ENCODE measurements around the gene CNTNAP5.

CNTNAP5 gene

DNA sequence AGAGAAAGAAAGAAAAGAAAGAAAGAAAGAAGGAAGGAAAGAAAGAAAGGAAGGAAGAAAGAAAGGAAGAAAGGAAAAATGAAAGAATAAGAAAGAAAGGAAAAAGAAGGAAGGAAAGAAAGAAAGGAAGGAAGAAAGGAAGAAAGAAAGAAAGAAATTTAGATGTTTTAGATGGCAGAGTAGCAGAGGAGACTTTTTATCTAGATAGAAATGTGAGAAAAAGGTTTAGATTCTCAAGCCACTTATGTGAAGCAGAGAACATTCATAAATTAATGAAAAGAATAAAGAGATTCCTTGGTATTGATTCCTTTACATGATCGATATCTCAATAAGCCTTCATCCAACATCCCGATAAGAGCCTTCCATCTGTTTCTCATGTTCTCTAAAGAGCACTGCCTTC lies 513.5 kb downstream of the CNTNAP5 start:
- DNase-seq (ENCODE audit: low read depth in 1 of 2, low spot score in 1 of 2): no peak

GRCh38 chr2:124540805-124541204 lies 515.7 kb downstream of the CNTNAP5 start:
- DNase-seq (ENCODE audit: low read depth in 1 of 2, low spot score in 1 of 2): no peak

GRCh38 chr2:124542932-124543640 lies 518.0 kb downstream of the CNTNAP5 start:
- no peak for DNase-seq (ENCODE audit: low read depth in 1 of 2, low spot score in 1 of 2)

GRCh38 chr2:124547700-124548099 lies 522.6 kb downstream of the CNTNAP5 start:
- no peak for DNase-seq (ENCODE audit: low read depth in 1 of 2, low spot score in 1 of 2)

- DNase-seq (ENCODE audit: low read depth in 1 of 2, low spot score in 1 of 2): no peak
Observed at GRCh38 chr2:124558277-124558905, 533.3 kb downstream of the CNTNAP5 start.

DNA sequence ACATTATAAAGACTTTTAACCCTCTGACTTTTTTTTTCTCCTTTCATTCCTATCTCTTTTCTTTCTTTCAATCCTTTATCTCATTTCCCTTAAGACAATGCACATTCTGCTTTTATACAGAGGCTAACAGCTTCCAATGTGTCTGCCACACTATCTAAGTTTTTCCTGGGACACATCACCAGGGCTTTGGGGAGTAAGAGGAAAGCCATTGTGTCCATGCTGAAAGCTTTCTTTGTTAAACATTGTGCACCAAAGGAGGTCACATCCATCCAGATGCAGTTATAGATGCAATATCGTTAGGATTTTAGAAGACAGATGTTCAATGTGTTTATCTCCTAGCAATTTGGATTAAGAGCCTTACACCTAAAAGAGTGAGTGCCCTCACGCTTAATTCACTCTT lies 534.1 kb downstream of the CNTNAP5 start:
- DNase-seq (ENCODE audit: low read depth in 1 of 2, low spot score in 1 of 2): no peak

DNA sequence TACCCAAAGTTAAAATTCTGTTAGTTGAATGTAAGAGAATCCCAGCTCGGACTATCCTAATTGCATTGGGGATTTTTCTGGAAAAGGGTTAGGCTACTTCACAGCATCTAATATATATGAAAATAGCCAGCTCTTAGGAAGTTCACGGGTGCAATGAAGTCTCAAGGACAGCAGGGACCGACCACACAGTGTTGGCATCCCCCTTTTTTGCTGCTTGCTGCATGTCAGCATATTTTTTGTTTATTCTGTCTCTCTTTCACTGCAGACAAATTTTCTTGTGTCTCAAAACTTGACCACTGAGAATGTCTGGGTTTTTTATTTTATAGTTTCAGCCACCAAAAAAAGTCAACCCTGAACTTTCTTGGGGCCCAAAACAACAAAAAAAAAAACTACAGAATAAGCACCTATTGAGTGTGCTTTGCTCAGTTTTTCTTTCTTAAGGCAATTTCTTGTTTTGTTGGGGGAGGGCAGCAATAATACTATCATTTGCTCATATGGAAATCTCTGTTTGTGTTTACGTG lies 535.6 kb downstream of the CNTNAP5 start:
- DNase-seq (ENCODE audit: low read depth in 1 of 2, low spot score in 1 of 2): no peak

- no peak for DNase-seq (ENCODE audit: low read depth in 1 of 2, low spot score in 1 of 2)
Observed at GRCh38 chr2:124561486-124561885, 536.4 kb downstream of the CNTNAP5 start.

GRCh38 chr2:124563426-124563825 lies 538.3 kb downstream of the CNTNAP5 start:
- no peak for DNase-seq (ENCODE audit: low read depth in 1 of 2, low spot score in 1 of 2)

- no peak for DNase-seq (ENCODE audit: low read depth in 1 of 2, low spot score in 1 of 2)
Observed at GRCh38 chr2:124566518-124566970, 541.5 kb downstream of the CNTNAP5 start.

DNA sequence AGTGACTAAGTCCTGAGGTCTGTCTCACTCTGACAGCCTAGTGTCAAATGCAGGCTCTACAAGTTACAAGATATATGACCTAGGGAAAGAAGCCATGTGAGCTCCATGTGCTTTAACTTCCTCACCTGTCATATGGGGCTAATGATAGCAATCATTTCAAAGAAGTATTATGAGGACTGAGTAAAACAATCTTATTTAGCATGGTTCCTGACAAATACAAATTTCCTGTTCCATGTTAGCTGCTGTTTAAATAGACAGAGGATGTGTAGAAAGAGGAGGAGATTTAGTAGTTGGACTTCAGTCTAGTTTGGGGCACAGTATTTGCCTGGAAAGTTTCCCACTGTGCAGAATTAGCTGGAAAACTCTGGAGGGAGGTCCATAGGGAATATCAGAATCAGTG lies 545.8 kb downstream of the CNTNAP5 start:
- no peak for DNase-seq (ENCODE audit: low read depth in 1 of 2, low spot score in 1 of 2)

- DNase-seq (ENCODE audit: low read depth in 1 of 2, low spot score in 1 of 2): no peak
Observed at GRCh38 chr2:124571836-124572235, 546.7 kb downstream of the CNTNAP5 start.

DNA sequence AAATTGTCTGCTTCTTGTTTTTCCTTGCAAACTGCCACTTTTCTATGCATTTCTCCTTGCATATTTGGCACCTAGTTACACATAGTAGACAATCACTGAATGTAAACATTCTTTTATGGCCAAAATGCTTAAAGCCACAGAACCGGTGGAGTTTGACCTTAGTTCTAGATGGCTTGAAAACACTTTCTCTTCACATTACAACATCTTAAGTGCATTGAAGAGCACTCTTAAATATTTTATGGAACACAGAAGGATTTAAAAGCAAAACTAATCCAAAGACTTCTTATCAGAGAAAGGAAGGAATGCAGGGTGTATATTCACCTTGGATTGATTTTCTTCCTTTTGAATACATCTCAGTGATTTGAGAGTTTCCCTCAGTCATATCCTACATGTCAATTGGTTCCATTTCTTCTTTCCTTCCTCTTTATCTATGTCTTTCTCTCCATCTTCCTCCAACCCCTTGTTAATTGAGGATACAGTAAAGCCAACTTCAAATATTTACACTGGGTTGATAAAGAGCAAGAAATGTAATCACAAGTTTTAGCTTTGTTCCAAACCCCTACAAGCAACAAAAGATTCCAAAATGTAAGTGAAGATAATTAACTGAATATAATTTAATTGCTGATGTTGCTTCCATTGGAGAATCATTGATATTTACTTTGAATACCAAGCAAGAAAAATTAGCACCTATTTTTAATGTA lies 548.0 kb downstream of the CNTNAP5 start:
- DNase-seq (ENCODE audit: low read depth in 1 of 2, low spot score in 1 of 2): no peak

GRCh38 chr2:124575497-124575896 lies 550.4 kb downstream of the CNTNAP5 start:
- no peak for DNase-seq (ENCODE audit: low read depth in 1 of 2, low spot score in 1 of 2)

DNA sequence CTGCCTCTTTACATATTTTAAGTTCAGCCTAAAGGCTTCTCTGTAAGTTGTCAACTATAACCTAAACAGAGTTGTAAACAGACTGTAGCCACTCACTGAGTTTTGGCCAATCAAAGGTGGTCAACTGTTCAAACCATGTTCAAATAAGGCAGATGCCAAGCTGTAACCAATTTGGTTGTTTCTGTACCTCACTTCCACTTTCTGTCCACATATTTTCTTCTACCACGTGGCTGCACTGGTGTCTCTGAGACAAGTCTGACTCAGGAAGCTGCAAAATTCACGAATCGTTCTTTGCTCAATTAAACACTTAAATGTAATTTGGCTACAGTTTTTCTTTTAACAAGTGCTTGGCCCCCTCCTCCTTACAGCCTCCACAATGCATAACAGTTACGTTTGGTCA lies 555.2 kb downstream of the CNTNAP5 start:
- no peak for DNase-seq (ENCODE audit: low read depth in 1 of 2, low spot score in 1 of 2)

DNA sequence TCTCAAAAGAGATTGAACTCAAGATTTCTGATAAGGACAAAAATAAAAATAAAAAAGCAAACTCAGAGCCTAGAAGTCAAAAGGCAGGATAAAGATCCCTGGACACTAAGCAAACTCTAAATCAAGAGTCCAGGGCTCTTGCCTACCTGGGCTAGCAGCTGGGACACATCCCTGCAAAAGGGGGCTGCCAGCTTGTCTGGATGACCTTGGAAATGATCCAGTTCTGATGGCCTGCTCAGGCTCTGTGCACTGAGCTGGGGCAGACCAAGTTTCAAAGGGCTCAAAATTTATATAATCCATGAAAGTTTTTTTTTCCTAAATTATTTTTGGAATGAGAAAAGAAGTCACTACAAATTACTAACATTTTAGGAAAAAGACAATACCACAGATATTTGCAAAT lies 557.3 kb downstream of the CNTNAP5 start:
- DNase-seq (ENCODE audit: low read depth in 1 of 2, low spot score in 1 of 2): no peak

DNA sequence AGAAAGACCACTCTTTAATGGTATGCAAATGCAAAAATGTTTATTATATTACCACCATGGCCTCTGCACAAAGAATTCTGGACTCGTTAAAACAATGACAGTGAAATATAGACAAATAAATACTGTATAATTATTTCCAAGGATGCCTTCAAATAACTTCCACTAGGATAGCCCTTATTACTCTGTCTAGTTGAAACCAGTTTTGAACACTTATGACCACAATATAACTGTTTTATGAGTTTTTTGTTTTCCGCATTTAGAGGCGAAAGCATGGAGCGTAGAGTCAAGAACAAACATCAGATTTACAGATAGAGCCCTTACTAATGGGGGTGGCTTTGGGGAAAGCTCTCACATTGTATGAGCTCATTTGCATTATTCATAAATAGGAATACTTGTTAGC lies 559.5 kb downstream of the CNTNAP5 start:
- no peak for DNase-seq (ENCODE audit: low read depth in 1 of 2, low spot score in 1 of 2)

DNA sequence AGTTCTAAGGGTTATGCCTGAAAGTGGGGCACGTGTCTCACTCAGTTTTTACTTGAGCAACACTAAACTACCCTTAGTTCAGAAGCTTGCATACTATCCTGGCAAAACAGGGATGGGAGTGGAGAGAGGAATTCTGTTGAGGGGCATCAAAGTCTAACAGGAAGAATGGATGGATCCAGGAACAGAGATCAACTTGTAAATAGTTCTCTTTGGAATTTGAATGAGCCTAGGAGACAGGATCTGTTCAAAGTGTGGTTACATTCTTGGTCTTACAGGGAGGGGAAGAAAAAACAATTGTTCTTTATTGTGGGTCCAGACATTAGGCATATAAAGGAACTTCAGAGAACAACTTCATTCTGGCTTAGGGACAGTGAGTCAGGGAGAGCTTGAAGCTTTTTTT lies 560.2 kb downstream of the CNTNAP5 start:
- no peak for DNase-seq (ENCODE audit: low read depth in 1 of 2, low spot score in 1 of 2)

DNA sequence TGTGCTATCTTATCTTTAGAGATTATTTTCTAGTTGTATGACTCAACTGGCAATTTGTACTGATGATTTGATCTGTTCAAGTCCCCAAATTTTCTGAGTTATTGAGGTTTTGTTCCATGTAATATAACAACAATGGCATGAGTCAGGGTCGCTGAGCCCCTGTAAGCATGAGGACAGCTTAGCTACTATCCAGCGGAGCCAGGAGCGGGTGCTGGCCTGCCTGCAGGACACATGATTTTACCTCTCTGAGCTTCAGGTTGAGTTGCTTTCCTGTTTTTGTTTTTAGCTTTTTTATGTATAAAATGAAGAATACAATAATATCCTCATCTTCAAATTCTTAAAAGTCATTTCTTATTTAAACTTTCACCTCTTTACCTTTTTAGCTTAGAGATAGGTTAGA lies 561.1 kb downstream of the CNTNAP5 start:
- no peak for DNase-seq (ENCODE audit: low read depth in 1 of 2, low spot score in 1 of 2)

- no peak for DNase-seq (ENCODE audit: low read depth in 1 of 2, low spot score in 1 of 2)
Observed at GRCh38 chr2:124586835-124587234, 561.7 kb downstream of the CNTNAP5 start.

DNA sequence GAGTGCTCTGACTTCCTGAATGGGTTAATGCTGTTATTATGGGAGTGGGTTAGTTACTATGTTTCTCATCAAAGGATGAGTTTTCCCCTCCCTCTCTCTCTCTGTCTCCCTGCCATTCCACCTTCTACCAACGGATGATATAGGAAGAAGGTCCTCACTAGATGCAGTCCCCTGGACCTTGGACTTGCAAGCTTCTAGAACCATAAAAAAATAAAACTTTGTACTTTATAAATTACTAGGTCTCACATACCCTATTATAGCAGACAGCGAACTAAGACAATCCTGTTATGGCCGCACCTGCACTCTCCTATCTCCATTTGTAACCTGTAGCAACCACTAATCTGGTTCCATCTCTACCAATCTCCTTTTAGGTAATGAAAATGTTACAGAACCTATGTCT lies 564.9 kb downstream of the CNTNAP5 start:
- no peak for DNase-seq (ENCODE audit: low read depth in 1 of 2, low spot score in 1 of 2)

GRCh38 chr2:124602759-124603158 lies 577.7 kb downstream of the CNTNAP5 start:
- no peak for DNase-seq (ENCODE audit: low read depth in 1 of 2, low spot score in 1 of 2)

All from activated CD4-positive, alpha-beta T cell treated with anti-CD3 and anti-CD28 coated beads, Interleukin-2, amount 50 U/mL, for 24 hours (primary cell).